HAP-1 (cell line): ENCODE measurements around the gene PITX2.
A peak's percentile ranks its signal among the peaks of the same experiment; 100 is the strongest.

Experiments used
- DNase-seq, 2 experiments: peaks; one replicate each; pipeline ENCODE4 v3.0.0-alpha.2; 2016 to 2020; ENCODE audit warnings: low spot score in 2 of 2
- H3K27me3 ChIP-seq: fragments of 250-450 bp; sonication (Bioruptor Pico); 2 replicates; pipeline ENCODE4 v1.5.1; 2020; ENCODE audit warnings: low read depth, mild to moderate bottlenecking, moderate library complexity
- H3K36me3 ChIP-seq: fragments of 250-450 bp; sonication (Bioruptor Pico); replicated peaks from 2 replicates; pipeline ENCODE4 v1.5.1; 2020; ENCODE audit warnings: mild to moderate bottlenecking
- H3K4me1 ChIP-seq: fragments of 250-450 bp; sonication (Bioruptor Pico); 2 replicates; pipeline ENCODE4 v1.5.1; 2020; ENCODE audit warnings: mild to moderate bottlenecking
- H3K4me3 ChIP-seq: fragments of 250-450 bp; sonication (Bioruptor Pico); 2 replicates; pipeline ENCODE4 v1.5.1; 2020; ENCODE audit warnings: mild to moderate bottlenecking, moderate library complexity
- H3K9me3 ChIP-seq: fragments of 250-450 bp; sonication (Bioruptor Pico); 2 replicates; pipeline ENCODE4 v1.5.1; 2020; ENCODE audit warnings: mild to moderate bottlenecking, moderate library complexity
- in situ Hi-C: fragments of 300-500 bp; cut with MboI; formaldehyde crosslinking; loops from 3 replicates; pipeline ENCODE4 v1.14.3; 2020; ENCODE audit warnings: low sequenced_read_pairs, inconsistent platforms, mixed read lengths

PITX2 gene

GRCh38 chr4:110622841-110623717, at the start of gene PITX2:
Gene PITX2 (minus strand): TSS chr4:110623077. CDS start chr4:110622460, 617 bp downstream.
- peak within 1 kb of the TSS; percentile 5 for H3K4me3 ChIP-seq
- in situ Hi-C loops: no loop called here

DNA sequence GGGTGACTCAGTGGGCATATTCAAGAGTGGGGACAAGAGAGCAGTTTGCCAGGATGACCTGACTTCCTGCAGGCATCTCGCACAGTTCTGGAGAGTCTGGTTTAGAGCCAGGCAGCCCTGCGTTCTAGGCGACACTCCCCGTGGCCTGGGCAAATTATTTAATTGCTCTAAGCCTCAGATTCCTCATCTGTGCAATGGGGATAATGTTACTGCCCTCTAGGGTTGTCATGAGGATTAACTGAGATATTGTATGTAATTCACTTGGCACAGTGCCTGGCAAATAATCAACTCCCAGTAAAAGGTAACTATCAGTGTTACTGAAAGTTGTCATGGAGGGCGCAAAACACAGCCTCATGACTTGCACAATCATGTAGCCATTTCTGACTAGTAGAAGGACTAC, 48.8 kb upstream of the PITX2 start:
- no peaks in the 10 kb centered on the region for H3K9me3 ChIP-seq
- in situ Hi-C loops: no loop called here
- H3K27me3 ChIP-seq: no peaks in the 10 kb centered on the region
- DNase-seq: no peak
- no peaks in the 10 kb centered on the region; the same call in 1 of the 2 replicates for H3K36me3 ChIP-seq
- no peak overlapping the region for H3K4me3 ChIP-seq
- H3K4me1 ChIP-seq: no peaks in the 10 kb centered on the region

More at GRCh38 chr4:110622841-110623717, at the start of gene PITX2:
- Histone ChIP-seq H3K27me3 (no peaks in the 10 kb centered on the region), H3K36me3 (no peaks in the 10 kb centered on the region), H3K4me1 (peaks cover 12% of the 10 kb centered on the region), H3K9me3 (no peaks in the 10 kb centered on the region)
- peak in 1 of 2 experiments; percentile 74 for DNase-seq

- H3K4me1 ChIP-seq: no peaks in the 10 kb centered on the region
- no peaks in the 10 kb centered on the region for H3K27me3 ChIP-seq
- H3K9me3 ChIP-seq: no peaks in the 10 kb centered on the region
- in situ Hi-C loops: no loop called here
- H3K36me3 ChIP-seq: no peaks in the 10 kb centered on the region; the same call in 1 of the 2 replicates
- DNase-seq: no peak
- no peak overlapping the region for H3K4me3 ChIP-seq
Observed at GRCh38 chr4:110669663-110670062, 46.8 kb upstream of the PITX2 start.

DNA sequence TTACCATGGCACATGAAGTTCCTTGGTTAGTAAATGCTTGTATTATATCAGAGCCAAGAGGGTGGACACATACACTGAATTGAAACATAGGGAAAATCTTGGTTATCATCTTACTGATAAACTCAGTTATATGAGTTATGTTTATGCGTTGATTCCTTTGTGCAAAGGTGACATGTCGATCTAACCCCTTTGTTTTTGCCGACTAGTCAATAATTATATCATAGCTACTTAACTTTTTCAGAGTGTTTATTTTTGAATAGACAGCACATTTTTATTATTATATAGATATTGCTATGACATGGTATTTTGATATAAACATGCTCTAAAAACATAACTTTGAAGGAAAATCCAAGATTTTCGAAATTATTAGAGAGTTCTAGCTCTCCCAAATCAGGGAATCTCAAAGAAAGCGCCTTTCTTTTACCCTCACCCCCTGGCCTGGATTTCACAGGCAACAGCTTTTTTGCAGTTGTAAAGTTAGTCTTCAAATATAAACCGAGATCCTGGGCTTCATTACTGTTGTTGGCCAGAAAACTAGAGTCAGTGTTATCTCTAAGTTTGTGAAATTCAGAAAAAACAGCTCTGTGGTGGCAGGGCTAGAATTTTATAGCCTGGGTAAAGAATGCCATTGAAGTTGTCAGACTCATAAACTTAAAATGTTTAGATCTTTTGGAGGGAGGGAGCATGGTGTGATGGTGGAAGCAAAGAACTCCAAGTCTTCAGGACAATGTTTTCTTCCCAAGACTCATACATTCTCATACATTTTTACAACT, 45.8 kb upstream of the PITX2 start:
- no peaks in the 10 kb centered on the region for H3K27me3 ChIP-seq
- in situ Hi-C loops: no loop called here
- H3K4me3 ChIP-seq: no peak overlapping the region
- no peak for DNase-seq
- peaks cover 7% of the 10 kb centered on the region for H3K4me1 ChIP-seq
- no peaks in the 10 kb centered on the region for H3K9me3 ChIP-seq
- no peaks in the 10 kb centered on the region; the same call in 1 of the 2 replicates for H3K36me3 ChIP-seq

GRCh38 chr4:110667670-110668069, 44.8 kb upstream of the PITX2 start:
- no peak overlapping the region for H3K4me3 ChIP-seq
- H3K4me1 ChIP-seq: peaks cover 16% of the 10 kb centered on the region
- no peaks in the 10 kb centered on the region for H3K9me3 ChIP-seq
- in situ Hi-C loops: no loop called here
- H3K36me3 ChIP-seq: no peaks in the 10 kb centered on the region; the same call in 1 of the 2 replicates
- H3K27me3 ChIP-seq: no peaks in the 10 kb centered on the region
- no peak for DNase-seq

DNA sequence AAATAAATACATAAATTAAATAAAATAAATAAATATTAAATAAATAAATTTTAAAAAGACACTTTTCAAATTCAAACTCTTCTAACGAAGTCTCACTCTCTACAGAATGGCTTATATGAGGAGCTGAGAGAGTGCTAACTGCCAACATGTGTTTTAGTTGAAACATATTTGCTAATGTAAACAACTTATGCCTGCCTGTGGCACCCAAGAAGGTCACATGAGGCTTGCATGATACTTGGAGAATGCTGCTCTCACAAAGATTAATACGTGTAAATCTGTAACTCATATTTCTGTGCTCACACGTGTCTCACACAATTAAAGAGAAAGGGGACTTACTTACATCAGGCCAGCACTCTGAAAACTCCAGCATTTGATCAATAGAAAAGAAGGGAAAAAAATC, 43.2 kb upstream of the PITX2 start:
- Histone ChIP-seq H3K9me3 (no peaks in the 10 kb centered on the region), H3K27me3 (no peaks in the 10 kb centered on the region), H3K4me3 (no peak overlapping the region), H3K4me1 (peaks cover 16% of the 10 kb centered on the region), H3K36me3 (no peaks in the 10 kb centered on the region; the same call in 1 of the 2 replicates)
- in situ Hi-C loops: no loop called here
- DNase-seq: no peak

DNA sequence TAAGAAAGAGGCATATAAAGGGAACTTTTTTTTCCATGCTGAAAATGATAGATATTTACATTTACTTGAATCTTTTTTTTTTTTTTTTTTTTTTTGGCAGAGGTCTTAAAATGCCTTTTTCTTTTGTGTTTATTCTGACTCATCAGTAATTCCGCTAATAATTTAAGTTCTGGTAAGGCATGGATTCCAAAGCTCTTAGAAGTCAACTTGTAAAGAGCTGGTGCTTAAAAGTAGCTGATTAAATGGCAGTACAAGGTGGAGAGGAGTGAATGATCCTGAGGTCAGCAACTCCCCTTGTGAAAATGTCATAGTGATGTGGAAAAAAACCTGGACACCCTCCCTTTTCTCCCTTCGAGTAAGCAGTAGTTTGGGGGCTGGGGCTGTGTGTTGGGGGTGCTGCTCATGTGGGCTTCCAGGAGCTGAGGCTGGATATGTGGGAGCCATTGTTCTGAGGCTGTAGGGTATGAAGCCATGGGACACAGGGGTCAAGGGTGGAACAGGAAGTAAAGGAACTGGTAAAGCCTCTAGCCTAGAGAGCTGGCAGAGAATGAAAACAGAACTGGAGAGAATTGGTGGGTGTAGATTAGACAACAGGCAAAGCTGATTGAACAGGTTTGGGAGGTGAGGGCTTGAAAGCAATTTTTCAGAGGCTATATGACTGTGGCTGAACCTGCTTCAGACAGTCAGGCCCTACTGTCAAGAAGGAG, 41.0 kb upstream of the PITX2 start:
- in situ Hi-C loops: no loop called here
- peaks cover 16% of the 10 kb centered on the region for H3K4me1 ChIP-seq
- peak in 1 of 2 experiments; percentile 18 for DNase-seq

GRCh38 chr4:110663206-110663605, 40.3 kb upstream of the PITX2 start:
- Histone ChIP-seq H3K4me1 (peaks cover 16% of the 10 kb centered on the region), H3K9me3 (no peaks in the 10 kb centered on the region), H3K27me3 (no peaks in the 10 kb centered on the region), H3K36me3 (no peaks in the 10 kb centered on the region; the same call in 1 of the 2 replicates), H3K4me3 (no peak overlapping the region)
- in situ Hi-C loops: no loop called here
- DNase-seq: peak; percentile 75 to 84

More for the DNA sequence above, 41.0 kb upstream of the PITX2 start:
- Histone ChIP-seq H3K4me3 (no peak overlapping the region), H3K36me3 (no peaks in the 10 kb centered on the region; the same call in 1 of the 2 replicates), H3K9me3 (no peaks in the 10 kb centered on the region), H3K27me3 (no peaks in the 10 kb centered on the region)

DNA sequence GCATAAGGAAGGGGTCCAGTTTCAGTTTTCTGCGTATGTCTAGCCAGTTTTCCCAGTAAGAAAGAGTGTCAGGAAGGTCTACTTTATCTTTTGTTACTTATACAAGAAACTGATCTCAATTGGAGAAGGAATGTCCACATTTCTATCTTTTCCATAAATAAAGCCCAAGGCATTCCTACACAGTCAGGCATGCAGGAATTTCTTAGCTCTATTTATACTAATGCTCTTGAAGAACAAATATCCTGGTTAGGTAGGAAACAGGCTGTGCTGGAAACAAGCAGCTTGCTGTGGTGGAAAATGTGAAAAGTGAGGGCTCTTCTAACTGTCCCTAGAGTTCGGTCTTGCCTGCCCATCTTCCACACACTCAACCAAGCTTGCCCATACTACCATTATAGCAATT, 37.9 kb upstream of the PITX2 start:
- peaks cover 16% of the 10 kb centered on the region for H3K4me1 ChIP-seq
- no peak overlapping the region for H3K4me3 ChIP-seq
- no peaks in the 10 kb centered on the region for H3K36me3 ChIP-seq
- in situ Hi-C loops: no loop called here
- no peaks in the 10 kb centered on the region for H3K27me3 ChIP-seq
- DNase-seq: no peak
- H3K9me3 ChIP-seq: no peaks in the 10 kb centered on the region

DNA sequence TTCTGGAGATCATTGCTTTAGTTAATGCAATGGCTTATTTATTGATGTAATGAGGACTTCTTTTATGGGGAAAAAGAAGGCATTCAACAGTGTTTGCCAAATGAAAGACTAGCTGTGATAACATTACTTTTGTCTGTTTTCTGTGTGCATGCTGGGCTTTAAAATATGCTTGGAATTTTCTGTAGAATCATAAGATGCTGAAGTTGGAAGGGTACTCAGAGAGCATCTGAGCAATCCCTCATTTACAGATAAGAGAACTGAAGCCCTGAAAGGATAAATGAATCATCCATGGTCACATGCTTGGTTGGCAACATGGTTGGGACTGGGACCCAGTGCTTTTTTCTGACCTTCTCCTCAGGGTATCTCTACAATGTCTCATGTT, 31.4 kb upstream of the PITX2 start:
- no peaks in the 10 kb centered on the region for H3K9me3 ChIP-seq
- H3K36me3 ChIP-seq: no peaks in the 10 kb centered on the region
- no peak for DNase-seq
- in situ Hi-C loops: no loop called here
- no peaks in the 10 kb centered on the region for H3K4me1 ChIP-seq
- H3K27me3 ChIP-seq: no peaks in the 10 kb centered on the region
- no peak overlapping the region for H3K4me3 ChIP-seq

DNA sequence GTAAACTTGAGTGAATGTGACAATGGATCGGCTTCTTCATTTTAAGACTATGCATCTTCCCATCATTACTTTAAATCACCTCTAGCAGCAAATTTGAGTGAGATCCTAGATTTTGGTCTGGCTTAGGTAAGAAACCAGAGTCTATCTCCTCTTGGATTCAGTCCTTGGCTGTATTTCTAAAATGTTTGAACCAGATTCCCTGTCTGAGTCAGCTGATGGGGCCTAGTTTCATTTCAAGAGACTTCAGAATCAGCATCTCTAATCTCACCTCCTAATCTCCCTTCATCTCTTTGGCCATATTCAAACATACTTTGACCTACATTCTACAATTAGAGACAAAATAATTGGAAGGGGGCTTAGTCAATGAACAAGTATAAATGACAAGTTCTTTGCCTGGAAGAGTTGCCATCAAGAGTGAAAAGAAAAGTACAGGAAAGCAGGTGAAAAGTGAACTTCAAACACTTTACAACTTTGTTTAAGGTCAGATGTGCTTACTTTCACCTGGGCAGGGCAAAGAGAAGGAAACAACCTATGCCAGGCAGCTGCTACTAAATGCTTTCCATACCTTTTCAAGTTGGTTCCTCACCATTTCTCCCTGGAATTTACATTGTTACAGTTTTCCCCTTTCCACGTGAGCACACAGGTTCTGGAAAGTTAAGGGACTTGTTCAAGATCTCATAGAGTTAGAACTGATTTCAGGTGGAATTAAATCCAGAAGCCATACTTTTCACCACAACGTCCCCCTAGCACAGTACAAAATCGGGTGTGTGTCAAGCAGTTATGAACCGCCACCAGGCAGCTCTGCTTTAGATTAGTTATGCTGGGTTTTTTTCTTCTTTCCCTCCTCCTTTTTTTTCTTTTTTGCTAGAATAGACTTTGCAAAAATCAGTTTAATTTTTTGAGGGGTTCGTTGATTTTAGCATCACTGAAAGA, 30.7 kb upstream of the PITX2 start:
- no peaks in the 10 kb centered on the region for H3K36me3 ChIP-seq
- in situ Hi-C loops: no loop called here
- no peaks in the 10 kb centered on the region for H3K27me3 ChIP-seq
- no peak overlapping the region for H3K4me3 ChIP-seq
- DNase-seq: no peak
- H3K4me1 ChIP-seq: no peaks in the 10 kb centered on the region
- no peaks in the 10 kb centered on the region for H3K9me3 ChIP-seq

GRCh38 chr4:110644008-110644407, 21.1 kb upstream of the PITX2 start:
- no peaks in the 10 kb centered on the region for H3K36me3 ChIP-seq
- in situ Hi-C loops: loop anchor here (25.0 kb wide), 1 partner anchor 643 kb away; no protein-coding TSS in a partner anchor
- no peak overlapping the region for H3K4me3 ChIP-seq
- H3K9me3 ChIP-seq: no peaks in the 10 kb centered on the region
- no peaks in the 10 kb centered on the region for H3K27me3 ChIP-seq
- H3K4me1 ChIP-seq: peaks cover 10% of the 10 kb centered on the region; the same call in 1 of the 2 replicates
- no peak for DNase-seq
